Measurements from ENCODE around the gene ZNF662.
"Not testable (repeated sequence)": the region's sequence is repeated elsewhere in the genome, so short reads cannot be mapped to it uniquely, and the experiment has no call there.

ZNF662 gene

GRCh38 chr3:42880183-42880582 is 25.8 kb upstream of the ZNF662 start:
- ATAC-seq (ENCODE audit: low read depth), result no peak
- H3K4me1 ChIP-seq (ENCODE audit: insufficient read depth, poor library complexity, severe bottlenecking), result no peaks in the 10 kb centered on the region
- no peak for DNase-seq (ENCODE audit: low spot score)
- no peak overlapping the region for H3K27ac ChIP-seq (ENCODE audit: poor library complexity, severe bottlenecking)
- H3K9me3 ChIP-seq (ENCODE audit: severe bottlenecking), result no peaks in the 10 kb centered on the region
- H3K36me3 ChIP-seq (ENCODE audit: low read depth), result no peaks in the 10 kb centered on the region
- TF ChIP-seq, protein P1, sequence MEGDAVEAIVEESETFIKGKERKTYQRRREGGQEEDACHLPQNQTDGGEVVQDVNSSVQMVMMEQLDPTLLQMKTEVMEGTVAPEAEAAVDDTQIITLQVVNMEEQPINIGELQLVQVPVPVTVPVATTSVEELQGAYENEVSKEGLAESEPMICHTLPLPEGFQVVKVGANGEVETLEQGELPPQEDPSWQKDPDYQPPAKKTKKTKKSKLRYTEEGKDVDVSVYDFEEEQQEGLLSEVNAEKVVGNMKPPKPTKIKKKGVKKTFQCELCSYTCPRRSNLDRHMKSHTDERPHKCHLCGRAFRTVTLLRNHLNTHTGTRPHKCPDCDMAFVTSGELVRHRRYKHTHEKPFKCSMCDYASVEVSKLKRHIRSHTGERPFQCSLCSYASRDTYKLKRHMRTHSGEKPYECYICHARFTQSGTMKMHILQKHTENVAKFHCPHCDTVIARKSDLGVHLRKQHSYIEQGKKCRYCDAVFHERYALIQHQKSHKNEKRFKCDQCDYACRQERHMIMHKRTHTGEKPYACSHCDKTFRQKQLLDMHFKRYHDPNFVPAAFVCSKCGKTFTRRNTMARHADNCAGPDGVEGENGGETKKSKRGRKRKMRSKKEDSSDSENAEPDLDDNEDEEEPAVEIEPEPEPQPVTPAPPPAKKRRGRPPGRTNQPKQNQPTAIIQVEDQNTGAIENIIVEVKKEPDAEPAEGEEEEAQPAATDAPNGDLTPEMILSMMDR (IDR thresholded peaks at IDR 0.05; ENCODE audit: poor library complexity, severe bottlenecking), result no peak
- H3K4me3 ChIP-seq (ENCODE audit: severe bottlenecking), result no peak overlapping the region
- H3K27me3 ChIP-seq (ENCODE audit: insufficient read depth, poor library complexity, severe bottlenecking), result no peaks in the 10 kb centered on the region

DNA sequence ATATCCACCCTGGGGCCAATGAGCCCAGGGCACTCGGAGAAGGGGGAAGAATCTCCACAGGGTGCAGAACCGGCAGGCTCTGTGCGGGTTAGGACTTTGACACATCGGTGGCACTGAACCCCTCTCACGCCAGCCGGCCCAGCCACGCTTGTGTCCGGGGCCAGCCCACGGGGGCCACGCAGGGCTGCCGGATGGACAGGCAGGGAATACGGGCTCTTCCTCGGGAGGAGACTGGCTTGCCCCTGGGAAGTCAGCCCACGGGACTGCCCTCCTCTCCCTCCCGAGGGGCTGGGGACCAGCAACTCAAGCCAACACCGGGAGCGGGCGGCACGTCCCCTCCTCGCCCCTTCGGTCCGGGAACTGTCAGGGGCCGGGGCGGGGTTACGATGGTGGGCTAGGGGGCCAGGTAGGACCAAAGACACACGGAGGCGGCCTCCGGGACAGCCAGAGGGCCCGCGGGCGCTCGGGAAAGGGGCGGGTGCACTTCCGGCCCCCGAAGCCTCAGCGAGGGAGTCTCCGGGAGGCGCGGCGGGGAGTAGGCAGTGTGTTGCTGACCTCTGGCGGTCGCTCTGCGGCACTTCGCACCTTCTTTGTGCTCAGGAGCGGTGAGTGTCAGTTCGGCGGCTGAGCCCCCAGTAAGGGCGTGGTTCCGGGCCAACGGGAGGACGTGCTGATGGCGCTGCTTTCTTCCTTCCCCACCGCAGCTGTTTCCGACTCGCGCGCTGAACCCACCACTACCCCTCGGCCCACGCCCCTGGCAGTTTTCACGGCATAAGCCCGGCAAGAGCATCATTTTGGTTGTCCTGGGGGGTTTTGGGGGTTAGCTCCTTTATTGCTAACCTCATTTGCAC is 25.1 kb upstream of the ZNF662 start:
- ATAC-seq (ENCODE audit: low read depth) (peak; percentile 98), DNase-seq (ENCODE audit: low spot score) (peak; percentile 78)
- no peak overlapping the region for H3K27ac ChIP-seq (ENCODE audit: poor library complexity, severe bottlenecking)
- H3K27me3 ChIP-seq (ENCODE audit: insufficient read depth, poor library complexity, severe bottlenecking), result no peaks in the 10 kb centered on the region
- H3K36me3 ChIP-seq (ENCODE audit: low read depth), result no peaks in the 10 kb centered on the region
- H3K4me1 ChIP-seq (ENCODE audit: insufficient read depth, poor library complexity, severe bottlenecking), result no peaks in the 10 kb centered on the region
- TF ChIP-seq, protein P1 (IDR thresholded peaks at IDR 0.05; ENCODE audit: poor library complexity, severe bottlenecking), result peak; percentile 91
- H3K9me3 ChIP-seq (ENCODE audit: severe bottlenecking), result no peaks in the 10 kb centered on the region
- peak overlapping the region; percentile 44 for H3K4me3 ChIP-seq (ENCODE audit: severe bottlenecking)

DNA sequence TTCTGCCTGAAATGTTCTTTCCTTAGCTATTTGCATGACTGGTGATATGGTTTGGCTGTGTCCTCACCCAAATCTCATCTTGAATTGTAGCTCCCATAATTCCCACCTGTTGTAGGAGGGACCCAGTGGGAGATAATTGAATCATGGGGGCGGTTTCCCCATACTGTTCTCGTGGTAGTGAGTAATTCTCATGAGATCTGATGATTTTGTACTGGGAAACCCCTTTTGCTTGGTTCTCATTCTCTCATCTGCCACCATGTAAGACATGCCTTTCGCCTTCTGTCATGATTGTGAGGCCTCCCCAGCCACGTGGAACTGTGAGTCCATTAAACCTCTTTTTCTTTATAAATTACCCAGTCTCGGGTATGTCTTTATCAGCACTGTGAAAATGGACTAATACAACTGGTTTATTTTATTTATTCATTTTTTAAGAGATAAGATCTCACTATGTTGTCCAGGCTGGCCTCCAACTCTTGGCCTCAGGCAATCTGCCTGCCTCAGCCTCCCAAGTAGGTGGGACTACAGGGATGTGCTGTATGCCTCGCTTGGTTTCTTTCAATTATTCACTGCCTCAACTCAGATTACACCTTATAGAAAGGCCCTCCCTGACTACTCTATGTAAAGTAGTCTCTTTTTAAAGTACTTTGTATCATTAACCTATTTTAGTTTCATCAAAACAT is 22.6 kb upstream of the ZNF662 start:
- not testable (repeated sequence) for H3K4me1 ChIP-seq (ENCODE audit: insufficient read depth, poor library complexity, severe bottlenecking); ATAC-seq (ENCODE audit: low read depth); H3K27me3 ChIP-seq (ENCODE audit: insufficient read depth, poor library complexity, severe bottlenecking); DNase-seq (ENCODE audit: low spot score); H3K36me3 ChIP-seq (ENCODE audit: low read depth); H3K27ac ChIP-seq (ENCODE audit: poor library complexity, severe bottlenecking); H3K9me3 ChIP-seq (ENCODE audit: severe bottlenecking); H3K4me3 ChIP-seq (ENCODE audit: severe bottlenecking)

- TF ChIP-seq, protein P1 (IDR thresholded peaks at IDR 0.05; ENCODE audit: poor library complexity, severe bottlenecking), result no peak
- Histone ChIP-seq H3K4me1 (ENCODE audit: insufficient read depth, poor library complexity, severe bottlenecking) (no peaks in the 10 kb centered on the region), H3K36me3 (ENCODE audit: low read depth) (no peaks in the 10 kb centered on the region), H3K9me3 (ENCODE audit: severe bottlenecking) (no peaks in the 10 kb centered on the region), H3K27me3 (ENCODE audit: insufficient read depth, poor library complexity, severe bottlenecking) (no peaks in the 10 kb centered on the region), H3K27ac (ENCODE audit: poor library complexity, severe bottlenecking) (no peak overlapping the region), H3K4me3 (ENCODE audit: severe bottlenecking) (no peak overlapping the region)
- DNase-seq (ENCODE audit: low spot score), result no peak
- no peak for ATAC-seq (ENCODE audit: low read depth)
Measured at GRCh38 chr3:42884324-42884723, 21.6 kb upstream of the ZNF662 start.

DNA sequence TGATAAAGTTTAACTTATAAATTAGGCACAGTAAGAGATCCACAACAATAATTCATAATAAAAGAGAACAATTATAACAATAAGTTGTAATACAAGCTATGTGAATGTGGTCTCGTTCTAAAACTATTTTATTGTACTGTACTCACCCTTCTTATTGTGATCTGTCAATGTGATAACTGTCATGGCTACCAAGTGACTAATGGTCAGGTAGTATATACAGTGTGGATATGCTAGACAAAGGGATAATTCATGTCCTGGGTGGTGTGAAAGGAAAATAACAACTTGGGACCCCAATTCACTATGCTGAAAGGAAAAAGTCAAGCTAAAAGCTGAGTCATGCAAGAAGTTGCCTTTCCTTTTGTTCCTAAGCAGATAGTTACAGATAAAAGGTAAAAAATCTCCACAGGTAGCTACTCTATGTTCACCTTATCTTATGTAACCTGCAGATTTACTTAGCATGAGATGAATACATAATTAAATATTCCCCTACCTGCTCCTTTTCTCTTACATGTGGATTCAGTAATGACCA is 19.6 kb upstream of the ZNF662 start:
- H3K4me3 ChIP-seq (ENCODE audit: severe bottlenecking), result no peak overlapping the region
- no peaks in the 10 kb centered on the region for H3K27me3 ChIP-seq (ENCODE audit: insufficient read depth, poor library complexity, severe bottlenecking)
- H3K4me1 ChIP-seq (ENCODE audit: insufficient read depth, poor library complexity, severe bottlenecking), result no peaks in the 10 kb centered on the region
- TF ChIP-seq, protein P1 (IDR thresholded peaks at IDR 0.05; ENCODE audit: poor library complexity, severe bottlenecking), result no peak
- H3K27ac ChIP-seq (ENCODE audit: poor library complexity, severe bottlenecking), result no peak overlapping the region
- DNase-seq (ENCODE audit: low spot score), result no peak
- ATAC-seq (ENCODE audit: low read depth), result no peak
- no peaks in the 10 kb centered on the region for H3K36me3 ChIP-seq (ENCODE audit: low read depth)
- H3K9me3 ChIP-seq (ENCODE audit: severe bottlenecking), result no peaks in the 10 kb centered on the region
